ENCODE measurements around the gene ANGPTL5. TPM values are rescaled to one million over a fixed set of nuclear protein-coding genes. Genes with fewer than 3 reads are reported as not detected.
"Not testable (repeated sequence)": the region's sequence is repeated elsewhere in the genome, so short reads cannot be mapped to it uniquely, and the experiment has no call there.

ANGPTL5 gene
- total RNA-seq, 1 experiment from 2014 or later = not detected

DNA sequence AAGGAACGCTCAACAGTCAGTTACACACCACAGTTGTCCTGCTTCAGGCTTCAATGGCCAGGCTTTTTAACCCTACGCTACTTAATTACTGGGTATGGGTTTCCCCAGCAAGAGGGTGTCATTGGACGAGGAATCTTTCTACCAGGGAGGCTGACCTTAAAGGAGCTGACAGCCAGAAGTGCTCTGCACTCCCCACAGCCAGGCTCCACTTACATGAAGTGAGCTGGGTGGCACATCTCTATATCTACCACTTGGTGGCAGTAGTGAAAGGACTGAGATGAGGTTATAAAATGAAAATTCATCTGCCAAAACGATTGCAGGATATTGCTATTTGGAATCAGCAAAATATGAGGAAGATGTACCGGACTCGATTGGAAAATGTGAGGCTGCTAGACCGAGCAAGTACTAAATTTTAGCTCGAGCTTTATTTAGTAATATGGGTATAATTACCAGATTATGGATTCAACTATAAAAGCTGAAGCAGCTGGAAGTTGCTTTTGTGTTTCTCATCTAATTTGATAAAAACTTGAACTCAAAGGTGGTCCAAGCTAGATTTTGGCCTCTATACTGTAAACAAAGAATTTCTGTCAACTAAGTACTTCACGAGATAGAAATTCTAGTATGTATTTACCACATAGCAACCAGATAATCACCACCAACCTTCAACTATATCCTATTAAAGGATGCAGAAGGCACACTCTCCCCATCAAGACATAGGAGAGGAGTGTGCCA, 55.5 kb downstream of the ANGPTL5 start:
- POLR2A ChIA-PET = interaction anchor here (0.6 to 1.6 kb wide), 4 partner anchors 136 to 228 kb away, joined by 3 to 6 read pairs (median 5); no protein-coding TSS in a partner anchor
- TF ChIP-seq, protein P1, sequence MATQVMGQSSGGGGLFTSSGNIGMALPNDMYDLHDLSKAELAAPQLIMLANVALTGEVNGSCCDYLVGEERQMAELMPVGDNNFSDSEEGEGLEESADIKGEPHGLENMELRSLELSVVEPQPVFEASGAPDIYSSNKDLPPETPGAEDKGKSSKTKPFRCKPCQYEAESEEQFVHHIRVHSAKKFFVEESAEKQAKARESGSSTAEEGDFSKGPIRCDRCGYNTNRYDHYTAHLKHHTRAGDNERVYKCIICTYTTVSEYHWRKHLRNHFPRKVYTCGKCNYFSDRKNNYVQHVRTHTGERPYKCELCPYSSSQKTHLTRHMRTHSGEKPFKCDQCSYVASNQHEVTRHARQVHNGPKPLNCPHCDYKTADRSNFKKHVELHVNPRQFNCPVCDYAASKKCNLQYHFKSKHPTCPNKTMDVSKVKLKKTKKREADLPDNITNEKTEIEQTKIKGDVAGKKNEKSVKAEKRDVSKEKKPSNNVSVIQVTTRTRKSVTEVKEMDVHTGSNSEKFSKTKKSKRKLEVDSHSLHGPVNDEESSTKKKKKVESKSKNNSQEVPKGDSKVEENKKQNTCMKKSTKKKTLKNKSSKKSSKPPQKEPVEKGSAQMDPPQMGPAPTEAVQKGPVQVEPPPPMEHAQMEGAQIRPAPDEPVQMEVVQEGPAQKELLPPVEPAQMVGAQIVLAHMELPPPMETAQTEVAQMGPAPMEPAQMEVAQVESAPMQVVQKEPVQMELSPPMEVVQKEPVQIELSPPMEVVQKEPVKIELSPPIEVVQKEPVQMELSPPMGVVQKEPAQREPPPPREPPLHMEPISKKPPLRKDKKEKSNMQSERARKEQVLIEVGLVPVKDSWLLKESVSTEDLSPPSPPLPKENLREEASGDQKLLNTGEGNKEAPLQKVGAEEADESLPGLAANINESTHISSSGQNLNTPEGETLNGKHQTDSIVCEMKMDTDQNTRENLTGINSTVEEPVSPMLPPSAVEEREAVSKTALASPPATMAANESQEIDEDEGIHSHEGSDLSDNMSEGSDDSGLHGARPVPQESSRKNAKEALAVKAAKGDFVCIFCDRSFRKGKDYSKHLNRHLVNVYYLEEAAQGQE (IDR thresholded peaks at IDR 0.05; ENCODE audit: insufficient read depth in 1 of 2, low read depth in 2 of 2, low read length in 1 of 2) = no peak
- TF ChIP-seq, protein P2, sequence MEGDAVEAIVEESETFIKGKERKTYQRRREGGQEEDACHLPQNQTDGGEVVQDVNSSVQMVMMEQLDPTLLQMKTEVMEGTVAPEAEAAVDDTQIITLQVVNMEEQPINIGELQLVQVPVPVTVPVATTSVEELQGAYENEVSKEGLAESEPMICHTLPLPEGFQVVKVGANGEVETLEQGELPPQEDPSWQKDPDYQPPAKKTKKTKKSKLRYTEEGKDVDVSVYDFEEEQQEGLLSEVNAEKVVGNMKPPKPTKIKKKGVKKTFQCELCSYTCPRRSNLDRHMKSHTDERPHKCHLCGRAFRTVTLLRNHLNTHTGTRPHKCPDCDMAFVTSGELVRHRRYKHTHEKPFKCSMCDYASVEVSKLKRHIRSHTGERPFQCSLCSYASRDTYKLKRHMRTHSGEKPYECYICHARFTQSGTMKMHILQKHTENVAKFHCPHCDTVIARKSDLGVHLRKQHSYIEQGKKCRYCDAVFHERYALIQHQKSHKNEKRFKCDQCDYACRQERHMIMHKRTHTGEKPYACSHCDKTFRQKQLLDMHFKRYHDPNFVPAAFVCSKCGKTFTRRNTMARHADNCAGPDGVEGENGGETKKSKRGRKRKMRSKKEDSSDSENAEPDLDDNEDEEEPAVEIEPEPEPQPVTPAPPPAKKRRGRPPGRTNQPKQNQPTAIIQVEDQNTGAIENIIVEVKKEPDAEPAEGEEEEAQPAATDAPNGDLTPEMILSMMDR (IDR thresholded peaks at IDR 0.05) = peak; percentile 92
- ATAC-seq (peak; percentile 92), DNase-seq (ENCODE audit: low read depth, low spot score) (peak; percentile 45)
- Histone ChIP-seq H3K4me1 (ENCODE audit: control insufficient read depth, insufficient read depth, low read length) (peaks cover 13% of the 10 kb centered on the region; the same call in 1 of the 2 replicates), H3K9me3 (ENCODE audit: control insufficient read depth, insufficient read depth, low read depth, low read length) (no peaks in the 10 kb centered on the region), H3K27me3 (ENCODE audit: control insufficient read depth, insufficient read depth, low read length) (no peaks in the 10 kb centered on the region), H3K4me3 (ENCODE audit: low read depth in 2 of 2, low read length in 2 of 2) (no peak overlapping the region), H3K27ac (ENCODE audit: low read length) (peak overlapping the region; percentile 40; the same call in 1 of the 2 replicates), H3K36me3 (ENCODE audit: control insufficient read depth, insufficient read depth, low read length) (no peaks in the 10 kb centered on the region)
- no TSS peak for BruUV-seq (replicated peaks)
- intact Hi-C loops (cut with micrococcal nuclease; ENCODE audit: unreplicated experiment) = loop anchor here (1.0 kb wide), 2 partner anchors 113 to 146 kb away; no protein-coding TSS in a partner anchor
- in situ Hi-C loops (cut with HindIII; ENCODE audit: low pct_unique_long_range_greater_than_20kb, low sequenced_read_pairs) = no loop called here
- CTCF ChIA-PET = interaction anchor here (0.6 to 4.0 kb wide), 11 partner anchors 14 to 404 kb away, joined by 3 to 54 read pairs (median 4); partner anchors contain the start of gene CEP126

DNA sequence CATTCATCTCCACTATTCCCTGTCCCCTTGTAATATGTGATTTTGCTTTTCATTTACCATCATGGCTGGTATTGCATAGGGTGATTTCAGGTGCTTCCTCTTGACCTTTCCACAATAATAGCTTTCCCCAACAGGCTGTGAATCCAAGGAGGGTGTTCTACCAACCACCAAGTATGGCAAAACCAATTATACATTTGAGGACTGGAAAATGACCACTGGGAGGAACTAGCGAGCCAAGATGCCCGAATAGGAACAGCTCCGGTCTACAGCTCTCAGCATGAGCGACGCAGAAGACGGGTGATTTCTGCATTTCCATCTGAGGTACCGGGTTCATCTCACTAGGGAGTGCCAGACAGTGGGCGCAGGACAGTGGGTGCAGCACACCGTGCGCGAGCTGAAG, 64.1 kb downstream of the ANGPTL5 start:
- DNase-seq (ENCODE audit: low read depth, low spot score); ATAC-seq; H3K27ac ChIP-seq (ENCODE audit: low read length); POLR2A ChIA-PET; in situ Hi-C loops (cut with HindIII; ENCODE audit: low pct_unique_long_range_greater_than_20kb, low sequenced_read_pairs); H3K36me3 ChIP-seq (ENCODE audit: control insufficient read depth, insufficient read depth, low read length); BruUV-seq (replicated peaks); intact Hi-C loops (cut with micrococcal nuclease; ENCODE audit: unreplicated experiment); H3K27me3 ChIP-seq (ENCODE audit: control insufficient read depth, insufficient read depth, low read length); H3K9me3 ChIP-seq (ENCODE audit: control insufficient read depth, insufficient read depth, low read depth, low read length); H3K4me3 ChIP-seq (ENCODE audit: low read depth in 2 of 2, low read length in 2 of 2); H3K4me1 ChIP-seq (ENCODE audit: control insufficient read depth, insufficient read depth, low read length); CTCF ChIA-PET: not testable (repeated sequence)
- TF ChIP-seq, protein P2 (IDR thresholded peaks at IDR 0.05) = peak; percentile 34
